DMS 273 (cell line): ENCODE measurements around the gene R3HDM2.

Source experiments
- DNase-seq: peaks from one replicate; lab custom pipeline; 2025; ENCODE audit not compliant: unreplicated experiment; lab: John Stamatoyannopoulos, UW

Gene R3HDM2

GRCh38 chr12:57243521-57244311, 187.1 kb downstream of the R3HDM2 start:
- DNase-seq = peak; percentile 88

- peak; percentile 92 for DNase-seq
Observed at GRCh38 chr12:57242691-57243454, 188.0 kb downstream of the R3HDM2 start.

- DNase-seq = peak; percentile 90
Observed at GRCh38 chr12:57242329-57242690, 188.5 kb downstream of the R3HDM2 start.

- peak; percentile 50 for DNase-seq
Observed at GRCh38 chr12:57241402-57242310, 189.2 kb downstream of the R3HDM2 start.

- peak; percentile 61 for DNase-seq
Observed at GRCh38 chr12:57240926-57241401, 189.9 kb downstream of the R3HDM2 start.

GRCh38 chr12:57240066-57240921, 190.5 kb downstream of the R3HDM2 start:
- peak; percentile 78 for DNase-seq

GRCh38 chr12:57239587-57240065, 191.2 kb downstream of the R3HDM2 start:
- DNase-seq = peak; percentile 48

- DNase-seq = peak; percentile 90
Observed at GRCh38 chr12:57238854-57239554, 191.8 kb downstream of the R3HDM2 start.

GRCh38 chr12:57237932-57238853, 192.7 kb downstream of the R3HDM2 start:
- DNase-seq = peak; percentile 46

- DNase-seq = peak; percentile 25
Observed at GRCh38 chr12:57237596-57237931, 193.3 kb downstream of the R3HDM2 start.

GRCh38 chr12:57236925-57237595, 193.8 kb downstream of the R3HDM2 start:
- peak; percentile 44 for DNase-seq

- peak; percentile 65 for DNase-seq
Observed at GRCh38 chr12:57236201-57236924, 194.5 kb downstream of the R3HDM2 start.

GRCh38 chr12:57235728-57236131, 195.1 kb downstream of the R3HDM2 start:
- peak; percentile 38 for DNase-seq

GRCh38 chr12:57235017-57235727, 195.7 kb downstream of the R3HDM2 start:
- peak; percentile 74 for DNase-seq

GRCh38 chr12:57234571-57235016, 196.2 kb downstream of the R3HDM2 start:
- DNase-seq = no peak

- no peak for DNase-seq
Observed at GRCh38 chr12:57234233-57234570, 196.6 kb downstream of the R3HDM2 start.
